ENCODE results near the gene S100A6.

DNA sequence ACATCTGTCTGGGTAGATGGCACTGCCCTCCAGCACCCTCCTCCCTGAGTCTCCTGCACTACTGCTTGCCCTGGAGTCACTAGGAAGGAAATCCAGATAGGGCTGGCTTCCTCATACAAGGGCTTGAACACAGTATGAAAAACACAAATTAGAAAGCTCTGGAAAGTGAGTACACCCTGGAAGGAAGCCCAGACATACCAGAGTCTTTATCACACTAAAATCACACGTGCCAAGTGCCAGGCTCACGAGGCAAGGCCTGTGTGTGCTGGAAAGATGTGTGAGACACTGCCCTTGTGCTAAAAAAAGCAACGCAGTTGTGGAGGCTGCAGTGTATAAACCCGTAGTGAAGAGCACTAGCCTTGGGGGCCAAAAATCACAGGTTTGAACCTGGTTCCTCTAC, 47.1 kb downstream of the S100A6 start:
- TF ChIP-seq, protein P1, sequence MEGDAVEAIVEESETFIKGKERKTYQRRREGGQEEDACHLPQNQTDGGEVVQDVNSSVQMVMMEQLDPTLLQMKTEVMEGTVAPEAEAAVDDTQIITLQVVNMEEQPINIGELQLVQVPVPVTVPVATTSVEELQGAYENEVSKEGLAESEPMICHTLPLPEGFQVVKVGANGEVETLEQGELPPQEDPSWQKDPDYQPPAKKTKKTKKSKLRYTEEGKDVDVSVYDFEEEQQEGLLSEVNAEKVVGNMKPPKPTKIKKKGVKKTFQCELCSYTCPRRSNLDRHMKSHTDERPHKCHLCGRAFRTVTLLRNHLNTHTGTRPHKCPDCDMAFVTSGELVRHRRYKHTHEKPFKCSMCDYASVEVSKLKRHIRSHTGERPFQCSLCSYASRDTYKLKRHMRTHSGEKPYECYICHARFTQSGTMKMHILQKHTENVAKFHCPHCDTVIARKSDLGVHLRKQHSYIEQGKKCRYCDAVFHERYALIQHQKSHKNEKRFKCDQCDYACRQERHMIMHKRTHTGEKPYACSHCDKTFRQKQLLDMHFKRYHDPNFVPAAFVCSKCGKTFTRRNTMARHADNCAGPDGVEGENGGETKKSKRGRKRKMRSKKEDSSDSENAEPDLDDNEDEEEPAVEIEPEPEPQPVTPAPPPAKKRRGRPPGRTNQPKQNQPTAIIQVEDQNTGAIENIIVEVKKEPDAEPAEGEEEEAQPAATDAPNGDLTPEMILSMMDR (IDR thresholded peaks at IDR 0.05): no peak
- TF ChIP-seq EZH2 (IDR thresholded peaks at IDR 0.05; ENCODE audit: borderline replicate concordance, insufficient read depth, low read depth, low read length, poor library complexity, severe bottlenecking): no peak
